Medulla oblongata (tissue), 1 donor: ENCODE measurements around the gene KRTAP20-1.

Source experiments
- DNase-seq: peaks from one replicate; pipeline ENCODE4 v3.0.0-alpha.2; 2015; ENCODE audit errors: extremely low spot score

KRTAP20-1 gene, protein sequence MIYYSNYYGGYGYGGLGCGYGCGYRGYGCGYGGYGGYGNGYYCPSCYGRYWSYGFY

DNA sequence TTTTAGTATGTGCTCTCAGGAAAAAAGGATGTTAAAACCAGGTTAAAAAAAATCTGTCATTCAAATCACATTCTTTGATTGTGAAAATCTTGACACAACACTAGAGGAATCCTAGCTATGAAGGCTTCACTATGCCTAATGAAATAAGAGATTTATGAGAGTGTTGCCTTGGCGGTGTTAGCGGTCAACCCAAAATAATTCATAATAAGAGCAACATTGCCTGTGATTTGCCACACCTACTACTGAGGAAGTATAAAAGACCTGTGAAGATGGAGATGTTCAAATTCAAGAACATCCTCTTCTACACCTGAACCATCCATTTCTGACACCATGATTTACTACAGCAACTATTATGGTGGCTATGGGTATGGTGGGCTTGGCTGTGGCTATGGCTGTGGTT is at the start of gene KRTAP20-1:
Gene KRTAP20-1 (plus strand): TSS at position 301 of the 400 bp plus-strand sequence. CDS start 30 bp downstream, at position 331.
- DNase-seq, result no peak

DNA sequence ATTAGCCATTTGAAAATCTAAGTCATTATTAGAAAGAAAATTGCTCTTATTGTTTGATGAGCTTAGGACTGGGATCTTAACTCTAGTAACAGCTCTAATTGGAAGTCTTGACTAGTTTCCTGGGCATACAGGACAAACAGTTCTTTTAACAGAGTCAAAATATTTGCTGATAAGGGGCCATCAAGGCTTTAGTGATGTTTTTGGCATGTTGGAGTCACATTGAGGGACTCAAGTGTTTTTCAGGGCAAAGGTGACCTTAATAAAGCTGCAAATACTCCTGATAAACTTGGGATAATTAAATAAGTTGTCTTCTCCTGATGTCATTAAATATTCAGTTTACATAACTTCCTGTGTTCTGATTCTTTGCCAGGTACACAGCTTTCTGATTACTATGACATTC is 48.6 kb upstream of the KRTAP20-1 start:
- no peak for DNase-seq

DNA sequence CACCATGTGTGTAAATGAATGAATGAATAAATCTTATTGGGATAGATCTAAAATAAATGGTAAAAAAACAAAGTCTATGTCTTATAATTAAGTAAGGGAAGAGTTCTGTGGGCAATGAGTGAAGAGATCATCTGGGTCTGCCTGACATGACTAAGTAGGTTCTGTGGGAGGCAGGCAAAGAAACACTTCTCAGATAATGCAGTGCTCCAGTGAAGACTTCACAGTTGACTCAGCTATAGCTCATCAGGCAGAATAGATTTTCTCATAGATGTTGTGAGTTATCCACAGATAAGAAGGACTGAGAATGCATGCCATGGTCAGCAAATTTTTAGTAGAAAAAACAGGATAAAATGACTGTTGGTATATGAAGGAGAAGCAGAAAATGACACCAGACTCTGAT is 38.5 kb upstream of the KRTAP20-1 start:
- DNase-seq, result no peak

DNA sequence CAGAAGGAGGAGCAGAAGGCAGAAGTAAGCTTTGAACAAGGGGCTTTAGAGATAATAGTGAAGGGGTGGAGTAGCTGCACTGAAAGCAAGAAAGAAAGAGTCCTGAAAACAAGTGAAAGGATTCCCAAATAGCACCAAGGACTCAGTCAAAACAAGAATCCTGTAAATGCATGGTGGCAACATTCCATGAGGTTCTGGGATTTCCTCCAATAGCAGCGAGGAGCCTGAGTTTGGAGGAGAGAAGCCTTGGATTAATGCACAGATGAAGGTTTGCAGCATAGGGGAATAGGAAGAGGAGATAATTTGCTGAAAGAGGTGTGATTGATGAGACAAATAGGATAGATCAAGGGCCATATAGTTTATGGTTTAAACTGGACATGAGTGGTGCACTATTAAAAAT is 36.9 kb upstream of the KRTAP20-1 start:
- no peak for DNase-seq

DNA sequence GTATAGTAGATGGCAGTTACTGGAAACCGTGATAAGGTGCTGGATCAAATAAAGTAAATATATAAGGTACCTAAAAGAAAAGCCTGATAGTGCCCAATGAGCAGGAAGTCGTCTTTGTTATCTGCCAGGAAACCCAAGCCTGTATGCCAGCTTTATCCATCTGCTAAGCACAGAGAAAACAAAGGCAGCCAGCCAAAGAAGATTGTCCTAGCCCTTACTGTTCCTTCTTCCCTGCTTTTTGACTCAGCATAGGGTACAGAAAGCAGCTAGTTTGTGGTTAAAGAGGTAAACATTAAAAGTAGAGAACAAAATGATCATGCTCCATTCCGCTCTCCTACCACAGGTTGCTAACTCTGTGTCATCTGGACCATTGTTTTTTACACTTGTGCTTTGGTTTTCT is 36.1 kb upstream of the KRTAP20-1 start:
- no peak for DNase-seq

DNA sequence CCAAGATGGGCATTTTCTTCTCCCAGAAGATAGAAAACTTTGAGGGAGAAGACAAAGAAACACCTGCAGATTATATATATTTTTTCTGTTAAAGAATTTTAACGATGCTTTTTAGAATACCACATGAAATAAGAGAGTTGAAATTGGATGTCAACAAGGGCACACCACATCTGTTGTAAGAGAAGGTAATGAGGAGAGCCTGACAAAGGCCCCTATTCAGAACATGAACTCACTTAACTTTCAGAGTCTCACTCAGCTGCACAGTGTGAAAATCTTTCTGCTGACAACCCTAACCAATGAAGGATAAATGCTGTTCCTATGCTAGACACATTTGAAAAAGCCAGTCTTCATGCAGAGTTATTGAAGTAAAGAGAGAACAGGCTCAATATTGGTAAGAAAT is 33.4 kb upstream of the KRTAP20-1 start:
- DNase-seq, result no peak

DNA sequence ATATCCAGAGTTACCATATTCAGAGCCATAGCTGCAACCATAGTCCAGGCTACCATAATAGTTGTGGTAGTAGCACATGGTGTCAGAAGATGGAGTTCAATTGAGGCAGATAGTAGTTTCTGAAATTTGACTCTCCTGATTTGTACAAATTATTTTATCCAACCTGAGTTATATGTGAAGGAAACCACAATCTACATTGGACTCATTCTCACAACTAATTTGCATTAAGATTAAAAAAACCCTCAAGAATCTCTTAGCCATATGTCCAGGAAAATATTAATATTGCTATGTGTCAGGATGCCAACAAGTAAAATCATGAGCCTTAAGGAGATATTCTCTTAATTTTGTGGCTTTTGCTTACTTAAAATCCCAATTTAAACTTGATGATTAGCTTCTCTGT is 25.9 kb upstream of the KRTAP20-1 start, which contains the start of gene KRTAP22-2:
Gene KRTAP22-2 (minus strand): TSS at position 101 of the 400 bp plus-strand sequence.
- DNase-seq, result no peak

DNA sequence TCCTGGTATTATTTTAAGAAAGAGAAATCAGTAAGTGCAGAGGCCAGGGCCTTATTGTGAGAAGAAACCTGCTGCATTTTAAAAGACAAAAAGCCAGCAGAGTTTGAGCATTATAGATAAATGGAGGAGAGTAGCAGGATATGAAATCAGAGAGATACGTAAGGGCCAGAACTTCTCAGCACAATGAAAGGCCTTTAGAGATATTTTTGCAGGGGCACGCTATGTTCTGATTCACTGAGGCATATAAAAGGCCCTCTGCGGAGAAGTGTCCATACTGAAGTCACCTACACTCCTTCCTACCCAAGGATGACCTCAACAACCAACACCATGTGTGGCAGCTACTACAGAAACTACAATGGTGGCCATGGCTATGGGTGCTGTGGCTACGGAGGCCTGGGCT is 24.1 kb upstream of the KRTAP20-1 start, which contains the start of gene KRTAP6-3:
Gene KRTAP6-3 (plus strand): TSS at position 301 of the 400 bp plus-strand sequence. CDS start 6 bp downstream, at position 307.
- DNase-seq, result no peak

DNA sequence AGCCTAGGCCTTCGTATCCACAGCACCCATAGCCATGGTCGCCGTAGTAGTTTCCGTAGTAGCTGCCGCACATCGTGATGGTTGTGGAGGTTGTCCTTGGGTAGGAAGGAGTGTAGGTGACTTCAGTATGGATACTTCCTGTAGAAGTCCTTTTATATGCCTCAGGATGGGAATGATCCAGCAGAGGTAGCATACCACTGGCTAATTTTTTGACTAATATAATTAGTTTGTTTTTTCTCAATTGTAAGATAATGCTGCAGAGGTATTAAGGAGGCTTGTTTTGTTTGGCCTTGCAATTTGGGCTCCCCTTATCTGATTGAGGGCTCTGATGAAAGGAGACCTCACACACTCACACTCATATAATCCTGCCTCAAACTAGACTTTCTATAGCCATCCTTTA is 17.4 kb upstream of the KRTAP20-1 start, which contains the start of gene KRTAP6-2:
Gene KRTAP6-2 (minus strand): TSS at position 101 of the 400 bp plus-strand sequence. CDS start 28 bp downstream, at position 73.
- no peak for DNase-seq

DNA sequence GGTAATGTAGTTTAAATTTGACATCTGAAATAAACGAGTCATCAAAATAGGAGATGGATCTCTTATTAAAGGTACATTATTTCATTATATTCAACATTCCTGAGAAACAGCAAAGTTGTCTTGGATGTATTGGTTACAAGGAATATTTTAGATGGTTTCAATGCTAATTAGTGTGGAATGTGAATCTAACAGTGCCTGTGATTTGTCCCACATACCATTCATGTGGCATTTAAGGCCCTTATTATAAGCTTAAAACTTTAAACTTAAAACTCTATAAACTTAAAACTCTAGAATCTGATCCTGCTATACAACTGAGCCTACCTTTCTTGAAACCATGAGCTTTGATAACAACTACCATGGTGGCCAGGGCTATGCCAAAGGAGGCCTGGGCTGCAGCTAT is 15.4 kb upstream of the KRTAP20-1 start, which contains the start of gene KRTAP22-1:
Gene KRTAP22-1 (plus strand): TSS at position 301 of the 400 bp plus-strand sequence.
- no peak for DNase-seq

DNA sequence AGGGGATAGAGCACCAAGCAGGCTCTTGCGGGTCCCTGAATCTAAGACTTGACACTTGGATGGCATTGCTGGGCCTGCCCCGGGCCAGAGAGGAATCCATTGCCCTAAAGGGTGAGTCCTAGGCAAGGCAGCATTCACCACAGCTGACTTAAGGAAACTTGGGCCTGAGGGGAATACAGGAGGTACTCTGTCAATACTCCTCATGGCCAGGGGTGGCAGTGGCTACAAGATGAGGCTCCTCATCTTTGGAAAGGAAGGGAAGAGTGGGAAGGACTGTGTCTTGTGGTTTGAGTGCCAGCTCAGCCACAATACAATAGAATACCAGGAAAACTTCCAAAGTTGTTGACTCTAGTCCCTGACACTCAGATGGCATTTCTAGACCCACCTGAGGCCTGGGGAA is 10.3 kb upstream of the KRTAP20-1 start:
- no peak for DNase-seq

DNA sequence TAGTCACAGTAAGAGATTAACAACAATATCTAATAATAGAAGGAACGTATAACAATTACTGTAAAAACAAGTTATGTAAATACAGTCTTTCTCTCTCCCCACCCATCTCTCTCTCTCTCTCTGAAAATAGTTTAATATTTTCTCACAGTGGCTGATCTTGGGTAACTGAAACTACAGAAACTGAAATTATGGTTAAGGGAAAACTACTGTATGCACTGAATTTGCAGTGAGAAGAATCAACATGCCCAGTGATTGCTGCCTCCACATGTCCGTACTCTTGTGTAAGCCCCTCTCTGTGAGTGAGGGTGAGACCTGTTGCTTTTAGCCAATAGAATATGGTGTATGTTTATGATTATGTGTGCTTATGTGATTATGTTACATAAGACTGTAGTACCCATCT is 4.1 kb upstream of the KRTAP20-1 start:
- no peak for DNase-seq

DNA sequence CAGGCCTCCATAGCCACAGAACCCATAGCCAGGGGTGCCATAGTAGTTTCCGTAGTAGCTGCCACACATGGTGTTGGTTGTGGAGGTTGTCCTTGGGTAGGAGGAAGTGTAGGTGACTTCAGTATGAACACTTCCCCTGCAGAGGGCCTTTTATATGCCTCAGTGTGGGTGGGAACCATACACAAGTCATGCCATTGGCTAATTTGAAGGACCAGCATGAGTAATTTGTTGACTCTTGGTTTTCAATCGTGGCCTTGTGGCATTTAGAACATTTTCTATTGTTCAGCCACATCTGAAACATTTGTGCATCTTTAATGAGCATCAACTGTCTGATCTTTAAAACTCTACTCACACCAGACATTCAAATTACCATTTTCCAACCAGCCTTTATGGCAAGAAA is 2.4 kb upstream of the KRTAP20-1 start, which contains the start of gene KRTAP6-1:
Gene KRTAP6-1 (minus strand): TSS at position 95 of the 400 bp plus-strand sequence. CDS start 26 bp downstream, at position 69.
- no peak for DNase-seq

DNA sequence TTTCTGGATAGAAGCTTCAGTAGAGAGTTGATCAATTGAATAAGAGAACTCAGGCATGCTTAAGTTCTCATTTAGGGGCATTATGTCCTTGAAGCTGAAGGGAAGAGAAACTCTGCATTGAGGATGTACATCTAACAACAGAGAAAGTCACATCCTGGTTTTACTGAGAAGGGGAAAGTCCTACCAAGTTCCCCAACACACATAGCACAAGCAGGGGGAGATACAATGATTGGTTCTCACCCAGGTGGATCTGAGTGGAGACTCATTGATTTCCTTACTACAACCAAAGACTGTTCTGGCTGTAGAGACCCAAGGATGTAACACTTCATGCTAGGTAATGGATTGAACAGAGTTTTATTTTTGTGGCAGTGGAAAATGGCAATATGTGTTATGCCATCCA is 1.0 kb upstream of the KRTAP20-1 start:
- no peak for DNase-seq

DNA sequence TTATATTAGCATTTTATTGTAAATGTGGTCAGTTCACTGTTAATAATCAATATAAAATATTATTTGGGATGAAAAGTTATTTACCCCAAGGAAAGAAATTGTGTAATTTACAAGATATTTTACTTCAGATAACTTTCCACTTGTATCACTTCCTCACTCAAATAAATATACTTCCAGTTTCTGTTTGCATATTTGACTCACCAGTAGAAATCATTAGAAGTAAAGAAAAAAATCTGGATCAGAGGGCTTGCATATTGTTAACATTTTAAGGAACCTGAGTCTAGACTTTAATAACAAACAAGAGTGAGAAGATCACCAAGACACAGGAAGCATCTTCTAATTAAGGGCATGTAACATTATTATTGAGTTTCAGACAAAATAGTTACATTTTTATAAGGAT is 3.9 kb downstream of the KRTAP20-1 start:
- DNase-seq, result no peak

DNA sequence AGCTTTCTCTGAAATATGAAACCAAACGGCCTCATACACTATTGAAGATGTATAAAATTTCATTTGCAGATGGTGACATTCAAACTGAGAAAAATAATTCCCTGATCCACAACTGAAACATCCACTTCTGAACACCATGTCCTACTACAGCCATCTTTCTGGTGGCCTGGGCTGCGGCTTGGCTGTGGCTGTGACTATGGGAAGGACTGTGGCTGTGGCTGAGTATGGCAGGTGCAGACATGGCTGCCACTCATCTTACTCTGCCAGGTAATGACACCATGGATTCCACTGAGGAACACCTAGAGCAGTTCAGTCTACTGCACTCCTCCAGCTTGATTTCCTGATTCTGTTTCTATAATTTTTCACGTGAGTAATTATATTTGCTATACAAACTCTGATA is 4.3 kb downstream of the KRTAP20-1 start, which contains the start of gene KRTAP20-4:
Gene KRTAP20-4 (plus strand): TSS at position 106 of the 400 bp plus-strand sequence.
- DNase-seq, result no peak

DNA sequence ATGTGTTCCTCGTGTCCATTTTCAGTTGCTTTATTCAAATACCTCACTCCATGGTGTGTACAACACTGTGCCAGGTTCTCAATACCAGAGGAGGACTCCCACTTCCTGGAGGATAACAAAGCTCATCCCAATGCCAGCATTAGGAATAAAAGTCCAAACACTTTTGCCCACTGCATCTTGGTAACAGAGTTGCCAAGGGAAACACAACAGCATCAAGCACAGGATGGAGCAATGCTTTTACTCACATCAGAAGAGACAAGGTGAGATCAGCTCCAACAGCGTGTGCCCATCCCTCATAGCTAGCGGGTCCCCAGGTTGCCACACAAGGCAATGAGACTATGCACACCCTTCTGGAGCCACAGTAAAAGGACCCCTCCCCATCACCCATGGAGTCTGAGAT is 7.1 kb downstream of the KRTAP20-1 start:
- DNase-seq, result no peak

DNA sequence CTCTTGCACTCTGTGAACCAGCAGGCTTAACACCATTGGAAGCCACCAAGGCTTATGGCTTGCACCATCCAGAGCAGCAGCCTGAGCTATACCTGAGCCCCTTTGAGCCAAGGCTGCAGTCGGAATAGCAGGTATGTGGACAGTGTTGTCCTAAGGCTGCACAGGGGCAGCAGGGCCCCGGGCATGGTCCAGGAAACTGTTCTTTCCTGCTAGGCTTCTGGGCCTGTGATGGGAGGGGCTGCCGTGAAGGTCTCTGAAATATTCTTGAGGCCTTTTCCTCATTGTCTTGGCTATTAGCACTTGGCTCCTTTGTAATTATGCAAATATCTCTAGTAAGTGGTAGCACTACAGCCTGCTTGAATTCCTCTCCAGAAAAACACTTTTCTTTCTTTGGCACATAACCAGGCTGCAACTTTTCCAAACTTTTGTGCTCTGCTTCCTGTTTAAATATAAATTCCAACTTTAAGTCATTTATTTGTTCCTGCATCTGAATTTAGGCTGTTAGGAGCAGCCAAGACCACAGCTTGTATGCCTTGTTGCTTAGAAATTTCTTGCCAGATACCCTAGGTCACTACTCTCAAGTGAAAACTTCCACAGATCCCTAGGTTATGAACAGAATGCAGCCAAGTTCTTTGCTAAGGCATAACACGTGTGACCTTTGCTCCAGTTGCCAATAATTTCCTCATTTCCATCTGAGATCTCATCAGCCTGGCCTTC is 9.4 kb downstream of the KRTAP20-1 start:
- no peak for DNase-seq

DNA sequence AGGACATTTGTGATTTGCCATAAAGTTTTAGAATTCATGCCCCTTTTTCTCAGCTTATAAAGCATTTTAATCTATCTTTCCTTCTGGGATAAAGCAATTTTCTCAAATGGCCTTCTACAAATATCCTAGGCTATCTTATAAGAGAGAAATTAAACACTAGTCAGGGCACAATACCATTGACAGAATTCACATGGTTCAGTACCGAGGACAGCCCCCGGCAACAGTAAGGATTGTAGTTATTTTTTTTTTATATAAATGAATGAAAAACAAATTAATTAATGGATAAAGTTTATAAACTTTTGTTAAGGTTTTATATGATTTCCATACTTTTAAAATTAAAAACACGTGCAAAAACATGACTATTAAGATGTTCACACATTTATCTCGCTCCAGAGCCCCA is 11.9 kb downstream of the KRTAP20-1 start:
- DNase-seq, result no peak

DNA sequence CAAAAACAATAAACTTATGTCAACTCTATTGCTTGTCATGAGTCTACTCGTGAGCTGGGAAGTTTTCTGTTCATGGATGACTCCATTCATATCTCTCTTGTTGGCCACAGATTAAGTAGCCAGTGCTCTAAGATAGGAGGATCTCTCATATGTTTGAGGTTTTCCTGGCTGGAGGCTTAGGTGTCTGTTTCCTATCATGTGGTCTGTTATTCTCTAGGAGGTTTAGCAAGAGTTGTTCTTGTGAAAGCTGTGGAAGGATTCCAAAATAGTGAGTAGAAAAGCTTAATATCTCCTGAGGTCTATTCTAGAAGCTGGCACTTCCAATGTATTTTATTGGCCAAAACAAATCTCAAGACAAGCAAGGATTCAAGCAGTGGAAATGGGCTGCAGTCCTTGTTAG is 13.0 kb downstream of the KRTAP20-1 start:
- no peak for DNase-seq

DNA sequence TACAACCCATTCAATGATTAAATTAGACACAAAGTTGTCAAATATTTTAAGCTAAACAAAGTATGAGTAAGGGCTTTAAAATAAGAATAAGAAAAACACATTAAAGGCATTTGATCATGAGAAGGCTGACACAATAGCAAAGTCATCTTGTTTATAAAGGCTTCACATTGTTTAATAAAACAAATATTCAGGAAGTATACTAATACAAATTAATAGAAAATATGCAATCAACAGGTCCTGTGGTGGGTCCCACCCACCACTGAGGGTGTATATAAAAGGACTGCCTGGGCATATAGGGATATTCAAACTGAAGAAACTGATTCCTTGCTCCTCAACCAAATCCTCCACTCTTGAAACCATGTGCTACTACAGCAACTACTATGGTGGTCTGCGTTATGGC is 18.7 kb downstream of the KRTAP20-1 start, which contains the start of gene KRTAP20-2:
Gene KRTAP20-2 (plus strand): TSS at position 301 of the 400 bp plus-strand sequence. CDS start 58 bp downstream, at position 359.
- DNase-seq, result no peak

DNA sequence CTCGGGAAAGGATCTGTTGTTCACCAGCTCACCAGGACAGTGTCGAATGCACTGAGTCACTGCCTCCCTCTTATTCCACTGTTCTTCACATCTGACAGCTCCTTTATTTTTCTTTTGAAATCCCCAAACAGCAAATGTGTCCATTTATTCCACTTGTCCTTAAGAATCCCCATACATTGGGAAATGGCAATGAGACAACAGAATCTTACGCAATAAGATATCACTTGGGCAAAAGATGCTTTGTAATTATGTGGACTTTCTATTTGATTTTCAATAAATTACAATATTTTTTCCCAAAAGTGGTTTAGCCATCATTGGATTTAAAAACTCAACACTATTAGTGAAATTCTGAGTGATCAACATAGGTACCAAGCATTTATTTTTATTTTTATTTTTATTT is 22.5 kb downstream of the KRTAP20-1 start:
- no peak for DNase-seq

DNA sequence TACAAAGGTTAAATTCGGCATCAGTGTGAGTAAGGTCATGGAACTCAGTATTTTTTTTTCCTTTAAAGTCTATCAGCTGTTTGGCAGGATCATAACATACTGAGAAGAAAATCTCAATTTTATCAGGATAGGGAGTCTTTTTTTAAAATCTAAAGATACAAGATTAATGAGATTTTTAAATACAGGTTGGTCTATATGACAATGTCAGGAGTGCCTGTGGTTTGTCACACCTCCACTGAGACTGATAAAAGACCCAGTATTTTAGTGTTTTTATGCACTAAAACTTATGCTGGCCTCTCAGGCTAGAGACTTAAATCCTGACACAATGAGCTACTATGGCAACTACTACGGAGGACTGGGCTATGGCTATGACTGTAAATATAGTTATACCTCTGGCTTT is 26.3 kb downstream of the KRTAP20-1 start, which contains the start of gene KRTAP20-3:
Gene KRTAP20-3 (plus strand): TSS at position 301 of the 400 bp plus-strand sequence.
- no peak for DNase-seq
